H1 (cell line): Measurements from ENCODE around the gene UPP1. TPM values are rescaled to one million over a fixed set of nuclear protein-coding genes. Genes with fewer than 3 reads are reported as not detected.

ENCODE experiments used
- CTCF ChIA-PET: fragments of 300-600 bp; sonication (Branson Sonifier 250); formaldehyde crosslinking; loops from one replicate; lab custom pipeline; 2021; ENCODE audit not compliant: partially characterized antibody; lab: Charles Lee
- POLR2A ChIA-PET: fragments of 300-600 bp; sonication (Branson Sonifier 250); formaldehyde crosslinking; loops from one replicate; lab custom pipeline; 2021; ENCODE audit warnings: inconsistent platforms; ENCODE audit not compliant: partially characterized antibody; lab: Charles Lee
- DNase-seq, 2 experiments: peaks; one replicate each; pipeline versions ENCODE4 v3.0.0 to v3.0.0-alpha.2; 2010 to 2022; ENCODE audit warnings: low spot score in 2 of 2, low read depth in 1 of 2, mixed read lengths in 1 of 2
- FAIRE-seq: peaks from 2 replicates; lab custom pipeline; 2011; peaks lifted over from hg19 to GRCh38; lab: Jason Lieb, UNC
- H2AFZ ChIP-seq: 2 replicates; pipeline ENCODE4 v1.8.1; 2012; ENCODE audit warnings: low read length, inconsistent platforms
- H2AK5ac ChIP-seq: 2 replicates; pipeline ENCODE4 v1.6.1; 2013; ENCODE audit warnings: low read depth, low read length
- H2BK120ac ChIP-seq: replicated peaks from 2 replicates; pipeline ENCODE3; 2013; ENCODE audit warnings: low read depth, low read length, inconsistent platforms
- H2BK12ac ChIP-seq: 2 replicates; pipeline ENCODE4 v1.6.1; 2013; ENCODE audit warnings: low read depth, low read length
- H2BK15ac ChIP-seq: 2 replicates; pipeline ENCODE4 v1.6.1; 2013; ENCODE audit warnings: low read length
- H2BK20ac ChIP-seq: 2 replicates; pipeline ENCODE4 v1.6.1; 2013; ENCODE audit warnings: low read length
- H2BK5ac ChIP-seq: 2 replicates; pipeline ENCODE4 v1.6.1; 2013; ENCODE audit warnings: low read depth, low read length
- H3K14ac ChIP-seq: 2 replicates; pipeline ENCODE4 v1.6.1; 2013; ENCODE audit warnings: inconsistent platforms; ENCODE audit not compliant: insufficient read length
- H3K18ac ChIP-seq: 2 replicates; pipeline ENCODE4 v1.6.1; 2013; ENCODE audit warnings: low read length; ENCODE audit errors: extremely low read depth
- H3K23ac ChIP-seq: 2 replicates; pipeline ENCODE4 v1.6.1; 2013; ENCODE audit warnings: inconsistent platforms; ENCODE audit not compliant: insufficient read length
- H3K23me2 ChIP-seq: 2 replicates; pipeline ENCODE4 v1.6.1; 2013; ENCODE audit warnings: low read depth, low read length
- H3K27ac ChIP-seq: 2 replicates; pipeline ENCODE4 v1.6.1; 2011; ENCODE audit warnings: low read depth, low read length, inconsistent platforms
- H3K27me3 ChIP-seq, 4 experiments: replicated peaks in 1 of 4; 1 replicate in 1 of 4; 2 replicates in 3 of 4; pipeline versions ENCODE4 v1.6.1 to v1.8.1; 2011 to 2013; ENCODE audit warnings: low read length in 3 of 4, mild to moderate bottlenecking in 3 of 4, inconsistent platforms in 2 of 4, mixed read lengths in 2 of 4, moderate library complexity in 1 of 4; ENCODE audit not compliant: control insufficient read depth in 3 of 4, insufficient read depth in 3 of 4; ENCODE audit errors: extremely low read depth in 1 of 4
- H3K36me3 ChIP-seq, 4 experiments: 2 replicates each; pipeline versions ENCODE4 v1.6.1 to v1.8.1; 2011 to 2013; ENCODE audit warnings: mild to moderate bottlenecking in 4 of 4, low read length in 3 of 4, moderate library complexity in 2 of 4, control low read depth in 1 of 4, inconsistent platforms in 1 of 4; ENCODE audit not compliant: insufficient read depth in 4 of 4, control insufficient read depth in 2 of 4
- H3K4ac ChIP-seq: replicated peaks from 2 replicates; pipeline ENCODE3; 2013; ENCODE audit warnings: low read length, low read depth, mixed read lengths, inconsistent platforms; ENCODE audit not compliant: insufficient read length
- H3K4me1 ChIP-seq, 4 experiments: replicated peaks in 1 of 4; 1 replicate in 1 of 4; 2 replicates in 3 of 4; pipeline versions ENCODE4 v1.6.1 to v1.8.1; 2011 to 2013; ENCODE audit warnings: low read length in 3 of 4, inconsistent platforms in 2 of 4, mixed read lengths in 1 of 4; ENCODE audit not compliant: insufficient read depth in 4 of 4, control insufficient read depth in 3 of 4
- H3K4me2 ChIP-seq, 2 experiments: 2 replicates each; pipeline versions ENCODE4 v1.6.1 to v1.8.1; 2011 to 2013; ENCODE audit warnings: low read depth in 2 of 2, low read length in 2 of 2, control low read depth in 1 of 2, inconsistent platforms in 1 of 2, mild to moderate bottlenecking in 1 of 2; ENCODE audit not compliant: insufficient read depth in 1 of 2
- H3K4me3 ChIP-seq, 4 experiments: fragments of 200-600, 300-600 bp in 1 of 4; sonication (generic), shearing (Covaris generic), sonication (Bioruptor Twin) in 1 of 4; 2 replicates each; pipeline versions ENCODE4 v1.5.1 to v1.8.1; 2011 to 2016; ENCODE audit warnings: low read length in 4 of 4, low read depth in 3 of 4, control low read depth in 2 of 4, inconsistent platforms in 2 of 4, mild to moderate bottlenecking in 2 of 4, mixed read lengths in 1 of 4, moderate library complexity in 1 of 4; ENCODE audit not compliant: insufficient read depth in 2 of 4; ENCODE audit errors: extremely low read depth in 1 of 4
- H3K56ac ChIP-seq: replicated peaks from 2 replicates; pipeline ENCODE3; 2013; ENCODE audit warnings: low read depth, mild to moderate bottlenecking, mixed read lengths, low read length, inconsistent platforms; ENCODE audit not compliant: insufficient read length
- H3K79me1 ChIP-seq: 2 replicates; pipeline ENCODE4 v1.6.1; 2013; ENCODE audit warnings: low read depth, low read length, control low read depth
- H3K79me2 ChIP-seq, 2 experiments: 2 replicates each; pipeline versions ENCODE4 v1.6.1 to v1.8.1; 2012 to 2013; ENCODE audit warnings: low read length in 2 of 2, mild to moderate bottlenecking in 2 of 2, inconsistent platforms in 1 of 2; ENCODE audit not compliant: insufficient read depth in 2 of 2, control insufficient read depth in 1 of 2
- H3K9ac ChIP-seq, 4 experiments: replicated peaks in 1 of 4; 1 replicate in 1 of 4; 2 replicates in 3 of 4; pipeline versions ENCODE4 v1.6.1 to v1.8.1; 2011 to 2013; ENCODE audit warnings: low read depth in 3 of 4, low read length in 3 of 4, control low read depth in 2 of 4, mild to moderate bottlenecking in 2 of 4, moderate library complexity in 2 of 4, inconsistent platforms in 1 of 4; ENCODE audit errors: extremely low read depth in 1 of 4
- H3K9me3 ChIP-seq, 2 experiments: 2 replicates each; pipeline versions ENCODE4 v1.6.1 to v1.8.1; 2012 to 2013; ENCODE audit warnings: mild to moderate bottlenecking in 2 of 2, moderate library complexity in 2 of 2, control low read depth in 1 of 2, inconsistent platforms in 1 of 2, low read depth in 1 of 2, low read length in 1 of 2, mixed read lengths in 1 of 2; ENCODE audit not compliant: insufficient read depth in 2 of 2
- H4K20me1 ChIP-seq, 2 experiments: replicated peaks in 1 of 2; 2 replicates each; pipeline versions ENCODE3 to v1.8.1; 2011 to 2013; ENCODE audit warnings: inconsistent platforms in 2 of 2, low read length in 2 of 2, mild to moderate bottlenecking in 1 of 2; ENCODE audit not compliant: insufficient read depth in 2 of 2, control insufficient read depth in 1 of 2
- H4K5ac ChIP-seq: 2 replicates; pipeline ENCODE4 v1.6.1; 2013; ENCODE audit warnings: low read length, low read depth, mixed read lengths, inconsistent platforms; ENCODE audit not compliant: insufficient read length
- H4K8ac ChIP-seq: 2 replicates; pipeline ENCODE4 v1.8.0; 2013; ENCODE audit warnings: mild to moderate bottlenecking, moderate library complexity, low read length, inconsistent platforms; ENCODE audit not compliant: insufficient read depth; ENCODE audit errors: extremely low read depth
- H4K91ac ChIP-seq: replicated peaks from 2 replicates; pipeline ENCODE3; 2013; ENCODE audit warnings: low read length, mixed read lengths, inconsistent platforms; ENCODE audit not compliant: insufficient read length
- JUND ChIP-seq: IDR thresholded peaks from 2 replicates; pipeline ENCODE4 v1.6.1; 2011; ENCODE audit warnings: mild to moderate bottlenecking, improper control_type of control experiment, low read length
- USF2 ChIP-seq: IDR thresholded peaks from 2 replicates; pipeline ENCODE4 v1.6.1; 2011; ENCODE audit warnings: low read length, improper control_type of control experiment
- WGBS, 2 experiments: shearing (Covaris generic) in 1 of 2; methylation state at CpG; one replicate each; pipeline versions ENCODE4 v1.1.6 to v1.1.7; 2013 to 2015; ENCODE audit warnings: low lambda C conversion rate in 2 of 2, mixed read lengths in 2 of 2, inconsistent platforms in 1 of 2, low coverage in 1 of 2, missing lambda C conversion rate in 1 of 2; ENCODE audit not compliant: insufficient replicate concordance in 2 of 2, insufficient coverage in 1 of 2, insufficient read length in 1 of 2; ENCODE audit errors: extremely low coverage in 1 of 2, missing lambda C conversion rate in 1 of 2; 5-methylcytosine and 5-hydroxymethylcytosine counted together
- polyA plus RNA-seq, 7 experiments: library from polyadenylated mRNA; depleted of rRNA in 3 of 7; stranded (reverse) in 5 of 7; unstranded in 2 of 7; fragments of >200 nt in 5 of 7; fragments of 200-250 nt in 2 of 7; gene quantifications; 1 replicate in 5 of 7; 2 replicates in 1 of 7; 4 replicates in 1 of 7; pipeline versions ENCODE4 v1.2.1 to v1.2.3, GENCODE V29; 2011 to 2013; ENCODE audit warnings: missing spikeins in 2 of 7, mixed read lengths in 2 of 7
- total RNA-seq: library from RNA; stranded (reverse); fragmentation: NEBNext Ultra II Directional; extraction: Animal tissue kit (Norgen Biotek cat#: 25700); gene quantifications from 2 replicates; pipeline ENCODE4 v1.2.1, GENCODE V29; 2021

Gene UPP1
- total and polyA plus RNA-seq, 2 of the 8 experiments (the other 6 are each of a cell fraction or from before 2014, with no cell fraction given): 40.7 to 46.2 TPM

GRCh38 chr7:48106906-48107659 lies 18.0 kb downstream of the UPP1 start:
- H3K79me1 ChIP-seq: 0 out of 2 replicates have a peak, but pooled peaks cover 2% of the 10 kb centered on the region
- peaks cover 15 to 61% (median 41%) of the 10 kb centered on the region in 4 experiments for H3K36me3 ChIP-seq
- no peaks in the 10 kb centered on the region for H3K27me3 ChIP-seq
- no peak overlapping the region for H3K4me2 ChIP-seq
- H3K4ac ChIP-seq: no peak overlapping the region
- H2AFZ ChIP-seq: no peak overlapping the region
- no peak for DNase-seq
- no peak overlapping the region for H4K91ac ChIP-seq
- no peak for FAIRE-seq
- no peak overlapping the region for H3K27ac ChIP-seq
- no peak overlapping the region for H3K56ac ChIP-seq
- no peaks in the 10 kb centered on the region for H3K79me2 ChIP-seq
- H2BK5ac ChIP-seq: no peak overlapping the region
- no peak overlapping the region for H2AK5ac ChIP-seq
- H3K14ac ChIP-seq: no peak overlapping the region
- ChIA-PET CTCF (interaction anchor here (0.7 to 4.6 kb wide), 6 partner anchors 14 to 163 kb away, joined by 3 to 33 read pairs (median 3); no protein-coding TSS in a partner anchor), POLR2A (interaction anchor here (0.6 to 2.0 kb wide), 4 partner anchors 11 to 167 kb away, joined by 3 to 6 read pairs (median 5); partner anchors contain the start of gene UPP1)
- H2BK120ac ChIP-seq: no peak overlapping the region
- H4K5ac ChIP-seq: no peak overlapping the region
- H3K23me2 ChIP-seq: no peaks in the 10 kb centered on the region; the same call in 1 of the 2 replicates
- no peak overlapping the region for H3K18ac ChIP-seq
- no peak overlapping the region for H4K8ac ChIP-seq
- H3K4me3 ChIP-seq: no peak overlapping the region
- no peak overlapping the region for H3K9ac ChIP-seq
- no peak overlapping the region for H2BK20ac ChIP-seq
- no peaks in the 10 kb centered on the region for H3K9me3 ChIP-seq
- 92% methylated on average over 26 of the region's 29 CpGs; no CpG with 5 or more reads in 1 of the 2 experiments for WGBS, 2 experiments
- H2BK12ac ChIP-seq: no peak overlapping the region
- H2BK15ac ChIP-seq: no peak overlapping the region
- peaks cover 2% of the 10 kb centered on the region in 2 experiments for H4K20me1 ChIP-seq
- no peaks in the 10 kb centered on the region for H3K4me1 ChIP-seq
- no peak overlapping the region for H3K23ac ChIP-seq
- TF ChIP-seq JUND: no peak
- TF ChIP-seq USF2: no peak
